Stomach (tissue), 4 donors: ENCODE measurements around the gene MLLT10.

Experiments used
- EP300 ChIP-seq: sonication (generic); formaldehyde crosslinking; IDR thresholded peaks from one replicate; pipeline ENCODE4 v1.6.1; 2017; ENCODE audit warnings: antibody characterized with exemption
- POLR2A ChIP-seq, 4 donors: fragments of 450-650 bp; IDR thresholded peaks; one replicate each; pipeline ENCODE4 v1.6.1; 2016; ENCODE audit warnings: antibody characterized with exemption in 4 of 4, control low read depth in 2 of 4, mild to moderate bottlenecking in 1 of 4, moderate library complexity in 1 of 4
- TF ChIP-seq, protein P1 (sequence below), 7 experiments: fragments of 450-650 bp in 4 of 7; fragments of 200-600 bp in 3 of 7; sonication (generic) in 3 of 7; IDR thresholded peaks; one replicate each; pipeline ENCODE4 v1.5.1; 2016 to 2019; ENCODE audit warnings: antibody characterized with exemption in 7 of 7, control low read depth in 2 of 7, mild to moderate bottlenecking in 1 of 7

- TF ChIP-seq, protein P1, sequence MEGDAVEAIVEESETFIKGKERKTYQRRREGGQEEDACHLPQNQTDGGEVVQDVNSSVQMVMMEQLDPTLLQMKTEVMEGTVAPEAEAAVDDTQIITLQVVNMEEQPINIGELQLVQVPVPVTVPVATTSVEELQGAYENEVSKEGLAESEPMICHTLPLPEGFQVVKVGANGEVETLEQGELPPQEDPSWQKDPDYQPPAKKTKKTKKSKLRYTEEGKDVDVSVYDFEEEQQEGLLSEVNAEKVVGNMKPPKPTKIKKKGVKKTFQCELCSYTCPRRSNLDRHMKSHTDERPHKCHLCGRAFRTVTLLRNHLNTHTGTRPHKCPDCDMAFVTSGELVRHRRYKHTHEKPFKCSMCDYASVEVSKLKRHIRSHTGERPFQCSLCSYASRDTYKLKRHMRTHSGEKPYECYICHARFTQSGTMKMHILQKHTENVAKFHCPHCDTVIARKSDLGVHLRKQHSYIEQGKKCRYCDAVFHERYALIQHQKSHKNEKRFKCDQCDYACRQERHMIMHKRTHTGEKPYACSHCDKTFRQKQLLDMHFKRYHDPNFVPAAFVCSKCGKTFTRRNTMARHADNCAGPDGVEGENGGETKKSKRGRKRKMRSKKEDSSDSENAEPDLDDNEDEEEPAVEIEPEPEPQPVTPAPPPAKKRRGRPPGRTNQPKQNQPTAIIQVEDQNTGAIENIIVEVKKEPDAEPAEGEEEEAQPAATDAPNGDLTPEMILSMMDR (IDR thresholded peaks at IDR 0.05): no peak
- no peak for TF ChIP-seq POLR2A (IDR thresholded peaks at IDR 0.05)
- TF ChIP-seq EP300: no peak
These were observed 219.7 kb downstream of the MLLT10 start for GRCh38 chr10:21753497-21754270.
